ENCODE data around the gene NCKAP1.

- TF ChIP-seq, protein P1, sequence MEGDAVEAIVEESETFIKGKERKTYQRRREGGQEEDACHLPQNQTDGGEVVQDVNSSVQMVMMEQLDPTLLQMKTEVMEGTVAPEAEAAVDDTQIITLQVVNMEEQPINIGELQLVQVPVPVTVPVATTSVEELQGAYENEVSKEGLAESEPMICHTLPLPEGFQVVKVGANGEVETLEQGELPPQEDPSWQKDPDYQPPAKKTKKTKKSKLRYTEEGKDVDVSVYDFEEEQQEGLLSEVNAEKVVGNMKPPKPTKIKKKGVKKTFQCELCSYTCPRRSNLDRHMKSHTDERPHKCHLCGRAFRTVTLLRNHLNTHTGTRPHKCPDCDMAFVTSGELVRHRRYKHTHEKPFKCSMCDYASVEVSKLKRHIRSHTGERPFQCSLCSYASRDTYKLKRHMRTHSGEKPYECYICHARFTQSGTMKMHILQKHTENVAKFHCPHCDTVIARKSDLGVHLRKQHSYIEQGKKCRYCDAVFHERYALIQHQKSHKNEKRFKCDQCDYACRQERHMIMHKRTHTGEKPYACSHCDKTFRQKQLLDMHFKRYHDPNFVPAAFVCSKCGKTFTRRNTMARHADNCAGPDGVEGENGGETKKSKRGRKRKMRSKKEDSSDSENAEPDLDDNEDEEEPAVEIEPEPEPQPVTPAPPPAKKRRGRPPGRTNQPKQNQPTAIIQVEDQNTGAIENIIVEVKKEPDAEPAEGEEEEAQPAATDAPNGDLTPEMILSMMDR (conservative IDR thresholded peaks at IDR 0.05 in 1 of 2, IDR thresholded peaks at IDR 0.05 in 1 of 2; ENCODE audit: low read depth in 1 of 2, low read length in 2 of 2), result no peak
- no peak for TF ChIP-seq EZH2 (IDR thresholded peaks at IDR 0.05; ENCODE audit: low read length, missing control alignments)
Measured at GRCh38 chr2:183078163-183078463, 39.9 kb upstream of the NCKAP1 start.

Data from fibroblast of lung (primary cell).